HEK293T (cell line): ENCODE measurements around the gene FAM124A.

ENCODE experiments used
- ARNT ChIP-seq: fragments of 450-650 bp; IDR thresholded peaks from 2 replicates; pipeline ENCODE4 v1.6.1; 2017; ENCODE audit warnings: mild to moderate bottlenecking
- ELF4 ChIP-seq: fragments of 450-650 bp; IDR thresholded peaks from 2 replicates; pipeline ENCODE4 v1.6.1; 2017; ENCODE audit warnings: antibody characterized with exemption
- FOXM1 ChIP-seq: fragments of 450-650 bp; IDR thresholded peaks from 2 replicates; pipeline ENCODE4 v1.6.1; 2017; ENCODE audit warnings: mild to moderate bottlenecking, borderline replicate concordance
- ZNF384 ChIP-seq: fragments of 450-650 bp; IDR thresholded peaks from 2 replicates; pipeline ENCODE4 v1.6.1; 2016

- no peak for TF ChIP-seq ZNF384
- no peak for TF ChIP-seq ELF4
- no peak for TF ChIP-seq FOXM1
- TF ChIP-seq ARNT: no peak
Observed at GRCh38 chr13:51298812-51299211, 76.6 kb downstream of the FAM124A start.
